GM12801 (cell line): ENCODE measurements around the gene MARCO.

Source experiments
- CTCF ChIP-seq: IDR thresholded peaks from one replicate; pipeline ENCODE4 v1.5.1; 2011; ENCODE audit warnings: control low read depth; ENCODE audit not compliant: insufficient read length; ENCODE audit errors: extremely low read depth

Gene MARCO

GRCh38 chr2:119023534-119023933, 81.5 kb downstream of the MARCO start:
- TF ChIP-seq CTCF, result no peak

- no peak for TF ChIP-seq CTCF
These were observed 82.2 kb downstream of the MARCO start for GRCh38 chr2:119024152-119024551.

- TF ChIP-seq CTCF, result no peak
These were observed 82.6 kb downstream of the MARCO start for GRCh38 chr2:119024568-119024967.

- TF ChIP-seq CTCF, result no peak
These were observed 83.0 kb downstream of the MARCO start for GRCh38 chr2:119025013-119025412.

- no peak for TF ChIP-seq CTCF
These were observed 83.9 kb downstream of the MARCO start for GRCh38 chr2:119025762-119026351.

GRCh38 chr2:119026890-119027289, 84.9 kb downstream of the MARCO start:
- TF ChIP-seq CTCF, result no peak

GRCh38 chr2:119028327-119029174, 86.6 kb downstream of the MARCO start:
- no peak for TF ChIP-seq CTCF
